ENCODE results near the gene WFIKKN2. TPM values are rescaled to one million over a fixed set of nuclear protein-coding genes. Genes with fewer than 3 reads are reported as not detected.
A peak's percentile ranks its signal among the peaks of the same experiment; 100 is the strongest.

The WFIKKN2 gene
- total and polyA plus RNA-seq, 2 of the 13 experiments (the other 11 are each of a cell fraction or from before 2014, with no cell fraction given) = not detected

- TF ChIP-seq REL (CRISPR knock-in tag; conservative IDR thresholded peaks at IDR 0.05) = peak; percentile 28
- peak; percentile 64; the same call in 1 of the 2 replicates for TF ChIP-seq FOXK1 (CRISPR knock-in tag; IDR thresholded peaks at IDR 0.05; ENCODE audit: borderline replicate concordance, low read depth)
- TF ChIP-seq KDM1A (CRISPR knock-in tag; IDR thresholded peaks at IDR 0.05) = no peak
- TF ChIP-seq CENPX (CRISPR knock-in tag; IDR thresholded peaks at IDR 0.05) = no peak
- TF ChIP-seq ZNF318 (CRISPR knock-in tag; IDR thresholded peaks at IDR 0.05) = peak; percentile 51; the same call in 1 of the 2 replicates
- TF ChIP-seq EP300 (IDR thresholded peaks at IDR 0.05; ENCODE audit: low read depth in 2 of 2, low read length in 2 of 2) = peak; percentile 56 to 63
- peak; percentile 65 for TF ChIP-seq EP300 (CRISPR knock-in tag; IDR thresholded peaks at IDR 0.05; ENCODE audit: borderline replicate concordance)
- peak; percentile 87 for TF ChIP-seq TOPORS (CRISPR knock-in tag; IDR thresholded peaks at IDR 0.05)
- TF ChIP-seq ASH2L (IDR thresholded peaks at IDR 0.05; ENCODE audit: insufficient read length, low read depth, low read length) = no peak
- TF ChIP-seq, protein P1, sequence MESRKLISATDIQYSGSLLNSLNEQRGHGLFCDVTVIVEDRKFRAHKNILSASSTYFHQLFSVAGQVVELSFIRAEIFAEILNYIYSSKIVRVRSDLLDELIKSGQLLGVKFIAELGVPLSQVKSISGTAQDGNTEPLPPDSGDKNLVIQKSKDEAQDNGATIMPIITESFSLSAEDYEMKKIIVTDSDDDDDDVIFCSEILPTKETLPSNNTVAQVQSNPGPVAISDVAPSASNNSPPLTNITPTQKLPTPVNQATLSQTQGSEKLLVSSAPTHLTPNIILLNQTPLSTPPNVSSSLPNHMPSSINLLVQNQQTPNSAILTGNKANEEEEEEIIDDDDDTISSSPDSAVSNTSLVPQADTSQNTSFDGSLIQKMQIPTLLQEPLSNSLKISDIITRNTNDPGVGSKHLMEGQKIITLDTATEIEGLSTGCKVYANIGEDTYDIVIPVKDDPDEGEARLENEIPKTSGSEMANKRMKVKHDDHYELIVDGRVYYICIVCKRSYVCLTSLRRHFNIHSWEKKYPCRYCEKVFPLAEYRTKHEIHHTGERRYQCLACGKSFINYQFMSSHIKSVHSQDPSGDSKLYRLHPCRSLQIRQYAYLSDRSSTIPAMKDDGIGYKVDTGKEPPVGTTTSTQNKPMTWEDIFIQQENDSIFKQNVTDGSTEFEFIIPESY (CRISPR knock-in tag; IDR thresholded peaks at IDR 0.05) = no peak; the same call in 1 of the 2 replicates
- peak; percentile 65; the same call in 1 of the 2 replicates for TF ChIP-seq PHF8 (CRISPR knock-in tag; IDR thresholded peaks at IDR 0.05)
- TF ChIP-seq EED (CRISPR knock-in tag; IDR thresholded peaks at IDR 0.05) = peak; percentile 94; the same call in 1 of the 2 replicates
- peak; percentile 34 for TF ChIP-seq SKI (IDR thresholded peaks at IDR 0.05; ENCODE audit: partially characterized antibody)
- no peak for TF ChIP-seq GLI4 (CRISPR knock-in tag; IDR thresholded peaks at IDR 0.05; ENCODE audit: borderline replicate concordance)
- no peak for TF ChIP-seq ZNF33A (CRISPR knock-in tag; IDR thresholded peaks at IDR 0.05; ENCODE audit: borderline replicate concordance)
- no peak for TF ChIP-seq U2AF1 (optimal IDR thresholded peaks at IDR 0.05; ENCODE audit: low read depth, low read length)
- no peak; the same call in 1 of the 2 replicates for TF ChIP-seq KLF15 (CRISPR knock-in tag; IDR thresholded peaks at IDR 0.05; ENCODE audit: borderline replicate concordance)
- TF ChIP-seq ZSCAN29 (CRISPR knock-in tag; conservative IDR thresholded peaks at IDR 0.05) = no peak
Measured at GRCh38 chr17:50866261-50866949, 31.0 kb downstream of the WFIKKN2 start, which contains the start of gene TOB1 (continued).
